LoVo (cell line): Measurements from ENCODE around the gene PRPF6.
A peak's percentile ranks its signal among the peaks of the same experiment; 100 is the strongest.

Experiments used
- DNase-seq: peaks from one replicate; pipeline ENCODE4 v3.0.0-alpha.2; 2016; ENCODE audit warnings: low spot score

PRPF6 gene, protein sequence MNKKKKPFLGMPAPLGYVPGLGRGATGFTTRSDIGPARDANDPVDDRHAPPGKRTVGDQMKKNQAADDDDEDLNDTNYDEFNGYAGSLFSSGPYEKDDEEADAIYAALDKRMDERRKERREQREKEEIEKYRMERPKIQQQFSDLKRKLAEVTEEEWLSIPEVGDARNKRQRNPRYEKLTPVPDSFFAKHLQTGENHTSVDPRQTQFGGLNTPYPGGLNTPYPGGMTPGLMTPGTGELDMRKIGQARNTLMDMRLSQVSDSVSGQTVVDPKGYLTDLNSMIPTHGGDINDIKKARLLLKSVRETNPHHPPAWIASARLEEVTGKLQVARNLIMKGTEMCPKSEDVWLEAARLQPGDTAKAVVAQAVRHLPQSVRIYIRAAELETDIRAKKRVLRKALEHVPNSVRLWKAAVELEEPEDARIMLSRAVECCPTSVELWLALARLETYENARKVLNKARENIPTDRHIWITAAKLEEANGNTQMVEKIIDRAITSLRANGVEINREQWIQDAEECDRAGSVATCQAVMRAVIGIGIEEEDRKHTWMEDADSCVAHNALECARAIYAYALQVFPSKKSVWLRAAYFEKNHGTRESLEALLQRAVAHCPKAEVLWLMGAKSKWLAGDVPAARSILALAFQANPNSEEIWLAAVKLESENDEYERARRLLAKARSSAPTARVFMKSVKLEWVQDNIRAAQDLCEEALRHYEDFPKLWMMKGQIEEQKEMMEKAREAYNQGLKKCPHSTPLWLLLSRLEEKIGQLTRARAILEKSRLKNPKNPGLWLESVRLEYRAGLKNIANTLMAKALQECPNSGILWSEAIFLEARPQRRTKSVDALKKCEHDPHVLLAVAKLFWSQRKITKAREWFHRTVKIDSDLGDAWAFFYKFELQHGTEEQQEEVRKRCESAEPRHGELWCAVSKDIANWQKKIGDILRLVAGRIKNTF

DNA sequence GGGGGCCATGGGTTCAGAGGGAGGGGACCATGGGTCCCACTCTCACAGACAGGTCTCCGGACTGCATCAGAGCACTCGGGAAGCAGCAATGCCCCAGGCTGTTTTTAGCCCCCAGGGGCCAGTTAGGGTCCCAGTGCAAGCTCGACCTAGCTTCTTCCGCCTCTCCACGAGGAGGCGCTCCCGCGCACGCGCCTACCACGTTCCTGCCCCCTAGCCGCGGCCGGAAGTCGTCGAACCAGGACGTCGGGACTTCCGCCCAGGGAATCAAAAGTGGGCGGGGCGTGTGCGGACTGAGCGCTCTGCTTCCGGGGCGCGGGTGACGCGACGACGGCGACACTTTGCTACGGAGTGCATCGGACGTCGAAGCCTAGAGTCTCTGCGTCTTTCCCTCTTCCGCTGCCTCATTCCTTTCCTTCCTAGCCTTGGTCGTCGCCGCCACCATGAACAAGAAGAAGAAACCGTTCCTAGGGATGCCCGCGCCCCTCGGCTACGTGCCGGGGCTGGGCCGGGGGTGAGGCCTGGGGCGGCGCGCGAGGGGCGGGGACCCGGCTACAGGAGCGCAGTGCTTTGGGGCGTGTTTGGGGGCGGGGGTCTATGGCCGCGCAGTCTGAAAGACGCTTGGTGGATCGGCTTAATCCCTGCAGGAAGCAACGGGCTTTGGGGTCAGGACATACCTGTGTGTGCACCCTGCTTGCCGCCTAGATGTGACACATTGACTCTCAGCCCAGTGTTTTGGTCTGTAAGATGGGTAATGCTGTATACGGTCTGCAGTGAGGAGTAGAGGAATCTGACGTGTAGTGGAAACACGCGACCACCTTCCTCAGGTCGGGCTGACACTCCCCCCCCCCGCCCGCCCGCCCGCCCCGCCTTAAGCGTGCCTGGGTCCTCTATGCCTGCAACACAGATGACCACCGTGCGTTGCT, at the start of gene PRPF6:
Gene PRPF6, plus strand, starts transcription at position 327 of the 923 bp plus-strand sequence. Its CDS starts 114 bp downstream, at position 441.
- peak; percentile 98 for DNase-seq

DNA sequence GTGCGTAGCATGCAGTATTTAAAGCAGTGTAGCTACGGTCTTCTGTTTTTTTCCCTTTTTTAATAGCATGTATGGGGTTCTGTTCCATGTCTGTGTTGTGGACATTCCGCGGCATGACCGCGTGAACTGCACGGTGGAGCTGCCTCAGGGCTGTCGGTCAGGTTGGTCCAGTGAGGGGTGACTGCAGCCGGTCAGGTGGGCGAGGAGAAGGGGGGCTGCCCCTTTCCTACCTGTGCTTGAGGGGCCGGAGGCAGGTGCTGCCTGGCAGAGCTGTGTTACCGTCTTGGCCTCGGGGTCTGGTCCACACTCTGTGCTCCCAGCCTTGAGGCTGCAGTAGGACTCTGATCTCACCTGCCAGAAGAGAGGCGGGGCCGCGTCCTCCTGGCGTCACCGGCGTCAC, 49.2 kb upstream of the PRPF6 start:
- no peak for DNase-seq

DNA sequence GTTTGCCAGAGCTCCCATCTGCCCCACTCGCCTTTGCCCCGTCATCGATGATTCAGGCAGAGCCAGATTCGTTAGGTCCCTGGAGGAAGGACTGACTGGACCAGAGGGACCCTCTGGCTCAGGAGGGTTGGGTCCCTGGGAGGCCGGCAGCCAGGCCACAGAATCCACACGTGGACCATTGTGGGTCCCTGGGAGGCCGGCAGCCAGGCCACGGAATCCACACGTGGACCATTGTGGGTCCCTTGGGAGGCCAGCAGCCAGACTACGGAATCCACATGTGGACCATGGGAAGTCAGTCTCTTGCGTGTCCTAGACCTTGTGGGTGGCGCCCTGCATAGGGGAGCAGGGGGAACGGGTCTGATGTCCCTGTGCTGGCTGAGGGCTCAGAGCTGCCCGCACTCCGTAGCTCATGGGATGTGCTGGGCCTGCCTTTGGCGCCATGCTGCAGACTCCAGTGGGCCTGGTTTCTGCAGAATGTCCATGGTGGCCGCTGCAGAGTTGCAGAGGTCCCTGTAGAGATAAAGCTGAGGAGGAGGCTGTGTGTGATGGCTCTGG, 48.2 kb upstream of the PRPF6 start:
- DNase-seq, result no peak

DNA sequence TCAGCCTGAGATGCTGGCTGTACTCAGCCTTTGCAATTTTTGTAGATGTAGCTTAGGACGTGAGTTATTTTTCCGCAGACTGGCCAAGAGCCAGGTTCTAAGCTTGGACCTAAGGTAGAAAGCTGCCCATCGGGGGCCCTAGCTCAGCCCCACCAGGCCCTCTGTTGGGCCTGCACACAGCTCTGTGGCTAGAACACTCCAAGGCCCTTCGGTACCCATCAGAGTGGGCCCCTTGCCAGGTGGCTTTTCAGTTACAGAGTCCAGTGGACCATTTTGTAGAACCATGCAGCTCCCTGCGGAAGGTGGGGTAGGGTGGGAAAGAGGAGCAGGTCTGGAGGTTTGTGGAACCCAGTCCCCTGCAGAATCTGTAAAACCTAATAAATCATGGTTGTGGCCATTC, 47.3 kb upstream of the PRPF6 start:
- DNase-seq, result no peak

DNA sequence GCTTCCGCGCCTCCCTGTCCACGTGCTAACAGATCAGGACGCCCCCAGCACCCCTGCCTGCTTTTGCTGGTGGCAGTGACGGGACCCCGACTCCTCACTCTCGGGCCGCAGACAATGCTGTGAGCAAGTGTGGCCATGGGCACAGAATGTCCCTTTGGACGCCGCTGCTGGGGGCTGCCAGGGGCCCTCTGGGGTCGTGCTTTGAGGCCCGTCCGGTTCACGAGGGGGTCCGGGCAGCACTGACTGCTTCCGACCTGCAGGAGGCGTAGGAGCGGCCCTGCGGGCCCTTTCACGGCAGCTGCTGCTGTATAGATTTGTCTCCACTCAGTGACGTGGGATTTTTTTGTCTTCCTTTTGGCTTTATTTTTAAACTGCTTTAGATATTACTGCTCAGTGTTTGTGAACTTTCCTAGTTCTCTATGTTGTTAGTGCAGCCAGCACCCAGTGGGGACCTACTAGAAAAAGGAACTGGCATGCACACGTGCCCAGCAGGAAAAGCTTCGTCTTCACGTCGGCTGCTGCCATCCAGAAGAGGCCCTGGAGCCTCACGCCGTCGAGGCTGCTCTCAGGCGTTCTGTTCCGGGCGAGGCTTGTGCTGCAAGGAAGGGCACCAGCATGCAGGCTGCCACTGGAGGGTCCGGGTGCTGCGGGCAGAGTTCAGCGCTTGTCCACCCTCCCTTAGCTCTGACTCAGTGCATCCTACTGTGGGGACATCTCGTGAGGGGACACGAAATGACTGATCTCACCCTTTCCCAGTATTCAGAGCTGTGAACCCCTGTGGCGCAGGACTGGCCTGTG, 46.5 kb upstream of the PRPF6 start:
- no peak for DNase-seq

DNA sequence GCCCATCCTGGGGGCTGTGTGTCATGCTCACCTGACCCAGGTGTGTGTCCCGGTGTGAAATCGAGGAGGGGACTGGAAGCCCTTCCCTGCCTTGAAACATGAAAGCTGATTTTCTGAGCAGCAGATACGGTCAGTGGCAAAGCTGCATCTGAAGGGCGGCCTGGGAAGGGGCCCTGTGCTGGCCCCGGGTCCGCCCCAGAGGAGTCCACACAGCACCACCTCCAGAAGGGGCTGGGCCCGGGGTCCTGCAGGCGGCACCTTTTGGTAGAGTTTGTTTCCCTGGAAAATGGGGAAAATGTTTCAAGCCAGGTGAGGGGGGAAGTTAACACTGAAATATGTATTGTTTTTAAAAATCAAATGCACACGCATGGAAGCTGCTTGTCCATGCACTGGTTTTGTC, 45.5 kb upstream of the PRPF6 start:
- no peak for DNase-seq

DNA sequence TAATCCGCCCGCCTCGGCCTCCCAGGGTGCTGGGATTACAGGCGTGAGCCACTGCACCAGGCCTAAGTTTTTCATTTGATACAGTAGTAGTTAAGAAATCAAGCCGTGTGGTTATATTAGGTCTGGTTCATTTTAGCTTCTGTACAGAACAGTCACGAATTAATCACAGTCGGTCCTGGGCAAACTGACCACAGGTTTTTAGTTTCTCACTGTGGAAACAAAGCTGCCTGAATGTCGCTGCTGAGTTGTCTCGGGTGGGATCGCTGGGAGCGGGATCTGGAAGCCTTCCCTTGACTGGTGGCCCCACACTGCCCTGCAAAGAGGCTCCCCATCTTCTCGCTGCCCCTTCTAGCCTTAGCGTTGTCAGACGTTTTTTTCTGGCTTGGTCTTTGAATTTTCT, 43.3 kb upstream of the PRPF6 start:
- no peak for DNase-seq

DNA sequence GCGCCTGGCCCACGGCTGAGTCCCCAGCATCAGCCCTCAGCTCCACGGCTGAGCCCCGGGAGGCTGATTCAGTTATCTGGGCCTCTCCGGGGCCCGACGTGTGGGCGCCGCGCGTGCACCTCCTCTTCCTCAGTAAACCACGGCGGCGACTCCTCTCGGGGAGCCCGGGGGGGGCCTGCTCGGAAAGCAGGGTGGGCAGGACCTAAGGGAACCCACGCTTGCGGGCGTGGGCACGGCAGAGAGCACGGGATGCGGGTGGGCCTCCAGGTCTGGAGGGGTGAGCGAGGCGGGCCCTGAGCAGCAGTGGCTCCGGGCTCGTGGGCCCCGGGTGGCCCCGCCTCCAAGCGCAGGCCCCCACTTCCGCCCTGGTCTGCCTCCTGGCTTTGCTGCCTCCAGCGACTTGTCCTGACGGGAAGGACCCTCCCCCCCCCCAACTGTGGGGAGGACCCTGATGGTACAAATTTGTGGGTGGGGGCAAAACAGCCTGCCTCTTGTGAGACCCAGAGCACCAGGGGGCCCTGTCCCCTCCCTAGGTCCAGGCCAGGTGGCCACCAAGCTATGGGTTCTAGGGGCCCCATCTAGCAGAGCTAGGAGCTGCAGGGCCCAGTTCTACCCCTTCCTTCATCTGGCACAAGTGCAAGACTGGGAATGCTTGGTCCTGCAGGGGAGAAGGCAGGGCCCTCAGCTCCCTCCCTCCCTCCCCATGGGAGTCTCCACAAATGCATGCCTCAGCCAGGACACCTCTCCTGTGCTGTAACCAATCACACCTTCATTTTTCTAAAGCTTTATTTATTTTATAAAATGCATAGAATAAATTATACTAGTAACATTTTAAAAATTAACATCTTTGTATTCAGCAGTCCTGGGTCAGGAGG, 41.6 kb upstream of the PRPF6 start:
- DNase-seq, result no peak

DNA sequence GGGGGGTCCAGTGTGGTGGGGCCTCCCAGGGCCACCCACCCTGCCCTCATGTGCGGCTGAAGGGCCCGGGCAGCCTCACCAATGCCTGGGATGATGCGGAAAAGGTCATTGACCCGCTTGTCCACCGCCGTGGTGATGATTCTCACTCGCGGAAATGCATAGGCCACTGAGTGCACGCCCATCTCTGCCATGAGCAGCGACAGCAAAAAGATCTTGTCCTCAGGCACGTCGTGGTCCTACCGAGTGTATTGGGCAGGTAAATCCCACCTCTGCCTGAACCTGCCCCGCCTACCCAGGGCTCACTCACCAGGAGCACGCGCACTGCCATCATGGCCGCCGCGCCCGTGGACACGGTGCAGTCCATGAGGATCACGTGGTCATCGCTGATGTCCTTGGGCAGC, 40.9 kb upstream of the PRPF6 start:
- no peak for DNase-seq

DNA sequence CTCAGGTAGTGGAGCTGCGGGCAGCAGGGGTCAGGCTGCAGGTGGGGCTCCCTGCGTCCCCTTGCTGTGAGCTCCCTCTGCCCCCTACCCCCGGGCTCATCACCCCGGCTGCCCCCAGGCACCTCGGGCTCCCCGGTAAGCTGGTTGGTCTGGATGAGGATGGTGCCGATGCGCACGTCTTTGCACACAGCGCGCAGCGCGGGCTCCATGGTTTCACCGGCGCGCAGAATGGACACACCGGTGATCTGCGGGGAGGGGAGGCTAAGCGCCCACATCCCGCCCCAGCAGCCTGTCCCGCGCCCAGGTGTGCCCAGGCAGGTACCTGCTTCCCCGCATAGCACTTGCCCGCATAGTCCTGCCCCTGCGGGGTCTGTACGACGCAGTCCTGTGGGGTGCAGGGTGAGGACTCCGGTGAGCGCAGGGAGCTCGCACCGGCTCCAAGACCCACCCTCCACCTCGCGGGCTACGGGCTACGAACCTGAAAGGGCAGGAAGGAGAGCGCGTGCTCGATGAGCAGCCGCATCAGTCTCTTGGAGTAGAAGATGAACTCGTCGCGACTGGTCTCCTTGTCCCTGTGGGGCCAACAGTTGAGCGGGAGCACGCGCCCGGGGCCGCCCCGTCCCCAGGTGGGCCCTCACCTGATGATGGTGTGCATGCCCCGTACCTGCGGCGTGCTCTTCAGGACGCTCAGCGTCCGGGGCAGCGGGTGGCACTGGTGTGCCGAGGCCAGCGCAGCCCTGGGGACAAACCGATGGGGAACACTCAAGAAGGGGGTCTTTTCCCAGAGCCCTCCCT, 40.3 kb upstream of the PRPF6 start:
- DNase-seq, result no peak

DNA sequence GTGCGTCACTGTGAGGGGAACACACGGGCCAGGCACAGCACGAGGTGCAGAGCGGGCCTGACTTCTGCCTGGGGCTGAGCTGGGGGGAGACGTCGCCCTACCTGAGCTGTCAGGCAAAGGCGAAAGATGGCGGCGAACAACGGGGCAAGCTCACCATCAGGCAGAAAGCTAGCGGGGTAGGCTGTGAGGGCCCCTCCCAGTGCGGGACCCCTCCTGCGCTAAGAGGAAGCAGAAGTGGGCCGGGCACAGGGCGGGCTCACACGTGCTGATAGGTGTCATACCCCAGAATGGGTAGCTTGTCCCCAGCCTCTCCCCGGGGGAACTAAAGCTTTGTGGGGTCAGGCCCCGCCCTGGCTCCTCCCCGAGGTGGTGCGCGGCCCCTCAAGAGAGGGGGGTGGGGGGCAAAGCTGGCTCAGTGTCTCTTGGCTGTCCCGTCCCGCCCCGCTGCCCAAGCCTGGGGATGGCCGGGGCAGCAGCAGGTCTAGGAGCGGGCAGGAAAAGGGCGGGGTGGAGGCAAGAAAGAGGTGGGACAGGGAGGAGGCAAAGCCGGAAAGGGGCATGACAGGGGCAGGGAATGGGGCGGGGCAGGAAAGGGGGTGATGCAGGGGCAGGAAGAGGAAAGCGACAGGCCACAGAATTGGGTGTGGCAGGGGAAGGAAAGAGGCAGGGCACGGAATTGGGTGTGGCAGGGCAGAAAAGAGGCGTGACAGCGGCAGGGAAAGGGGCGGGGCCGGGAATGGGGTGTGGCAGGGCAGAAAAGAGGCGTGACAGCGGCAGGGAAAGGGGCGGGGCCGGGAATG, 39.5 kb upstream of the PRPF6 start:
- no peak for DNase-seq

DNA sequence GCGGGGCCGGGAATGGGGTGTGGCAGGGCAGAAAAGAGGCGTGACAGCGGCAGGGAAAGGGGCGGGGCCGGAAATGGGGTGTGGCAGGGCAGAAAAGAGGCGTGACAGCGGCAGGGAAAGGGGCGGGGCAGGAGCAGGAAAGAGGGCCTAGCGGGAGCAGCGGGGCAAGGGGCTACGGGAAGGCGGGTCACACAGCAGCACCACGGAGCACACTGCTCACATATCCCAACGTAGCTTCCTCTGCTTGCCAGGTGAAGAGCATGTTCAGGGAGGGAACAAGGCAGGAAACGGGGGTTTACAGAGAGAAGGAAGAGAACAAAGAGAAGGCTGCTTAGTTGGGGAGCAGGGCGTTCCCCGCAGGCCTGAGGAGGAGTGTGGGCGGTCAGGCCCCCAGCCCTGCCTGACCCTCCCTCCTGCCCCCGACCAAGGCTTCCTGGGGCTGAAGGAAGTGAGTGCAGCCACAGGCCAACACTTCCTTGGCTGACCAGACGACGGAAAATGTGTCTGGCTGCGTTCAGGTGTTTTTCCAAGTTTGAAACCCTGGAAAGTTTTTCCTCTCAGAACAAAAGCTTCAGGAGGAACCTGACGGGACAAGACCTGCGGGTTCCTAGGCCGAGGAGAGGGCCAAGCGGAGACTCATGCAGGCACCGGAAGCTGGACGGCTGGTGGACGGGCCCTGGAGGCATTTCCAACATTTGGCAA, 38.5 kb upstream of the PRPF6 start:
- DNase-seq, result no peak

DNA sequence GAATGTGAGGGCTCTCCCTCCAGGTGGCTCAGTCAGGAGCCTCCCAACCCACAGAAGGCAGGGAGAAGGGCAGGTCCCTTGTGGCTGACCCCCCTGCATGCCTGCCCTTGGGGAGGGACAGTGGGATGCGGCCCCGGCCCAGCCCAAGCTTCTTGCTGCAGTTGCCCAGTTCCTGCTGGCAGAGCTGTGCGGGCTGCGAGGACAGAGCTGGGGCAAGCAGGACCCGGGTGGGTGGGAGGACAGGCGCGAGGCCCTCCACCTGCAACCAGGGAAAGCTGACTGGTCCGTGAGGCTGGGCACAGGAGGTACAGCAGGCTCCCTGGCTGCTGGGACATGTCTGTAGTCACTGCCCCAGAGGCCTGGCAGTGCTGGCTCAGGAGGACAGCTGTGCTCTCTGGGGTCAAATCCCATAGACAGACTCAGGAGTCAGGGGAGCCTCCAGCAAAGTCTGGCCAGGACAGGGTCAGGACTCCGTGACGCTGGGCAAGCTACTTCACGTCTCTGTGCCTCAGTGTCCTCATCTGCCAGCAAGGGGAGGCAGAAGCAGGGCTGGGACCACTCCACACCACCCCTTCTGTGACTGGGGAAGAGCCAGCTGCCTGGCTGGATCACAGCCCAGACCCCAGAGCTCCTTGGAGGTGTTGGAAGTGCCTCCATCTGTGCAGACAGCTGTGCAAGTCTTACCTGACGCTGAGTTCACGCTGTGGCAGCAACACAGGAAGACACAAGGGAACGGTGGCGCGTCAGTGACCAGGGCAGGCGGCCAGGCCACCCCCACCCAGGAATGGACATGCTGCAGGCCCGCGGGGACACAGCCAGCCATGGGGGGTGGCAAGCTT, 37.7 kb upstream of the PRPF6 start:
- DNase-seq, result no peak

DNA sequence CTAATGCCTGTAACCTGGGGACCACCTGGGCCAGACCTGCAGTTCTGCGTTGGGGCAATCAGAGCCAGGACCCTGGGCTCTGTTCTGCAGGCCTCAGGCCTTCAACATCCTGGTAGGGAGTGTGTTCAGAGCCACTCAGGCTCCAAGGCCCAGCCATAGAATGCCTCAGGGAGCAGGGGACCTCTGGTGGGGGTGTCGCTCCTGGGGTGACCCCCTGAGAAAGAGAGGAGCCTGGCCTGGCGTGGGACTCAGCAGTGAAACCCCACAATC, 37.2 kb upstream of the PRPF6 start:
- DNase-seq, result no peak

DNA sequence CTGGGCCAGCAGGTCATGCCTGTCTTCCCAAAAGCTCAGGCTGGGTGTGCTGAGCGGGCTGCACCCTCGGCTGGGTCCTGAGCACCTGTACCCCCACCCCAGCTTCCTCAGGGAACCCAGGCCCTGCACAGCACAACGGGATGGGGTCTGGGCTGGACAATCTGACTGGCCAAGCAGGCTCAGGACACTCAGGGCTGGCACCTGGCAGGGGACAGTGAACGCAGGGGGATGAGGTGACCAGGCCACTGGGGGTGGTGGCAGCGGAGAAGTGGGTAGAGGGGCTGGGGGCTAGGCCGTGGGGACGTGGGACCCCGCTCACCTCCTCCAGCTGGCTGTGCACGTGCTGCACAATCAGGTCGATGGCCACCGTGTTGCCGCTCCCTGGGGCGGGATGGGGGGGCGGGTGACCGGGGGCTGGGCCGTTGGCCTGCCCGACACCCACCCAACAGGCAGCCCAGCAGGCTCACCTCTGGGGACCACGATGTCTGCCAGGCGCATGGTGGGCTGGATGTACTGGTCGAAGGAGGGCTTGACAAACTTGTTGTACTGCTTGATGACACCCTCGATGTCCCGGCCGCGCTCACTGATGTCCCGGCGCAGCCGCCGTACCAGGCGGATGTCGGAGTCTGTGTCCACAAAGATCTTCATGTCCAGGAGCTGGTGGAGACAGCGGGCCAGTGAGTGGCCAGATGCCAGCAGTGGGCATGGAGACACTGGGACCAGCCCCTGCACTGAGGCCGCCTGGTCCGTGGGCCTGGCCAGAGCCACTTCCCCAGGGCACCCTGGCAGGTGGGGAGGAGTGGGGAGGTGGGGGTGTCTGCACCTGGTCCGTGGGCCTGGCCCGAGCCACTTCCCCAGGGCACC, 36.6 kb upstream of the PRPF6 start:
- no peak for DNase-seq
